SK-N-SH (cell line): ENCODE results near the gene TMX4. TPM values are rescaled to one million over a fixed set of nuclear protein-coding genes. Genes with fewer than 3 reads are reported as not detected.
A peak's percentile ranks its signal among the peaks of the same experiment; 100 is the strongest.

Experiments
- CTCF ChIA-PET: fragments of 300-600, 350-600 bp; formaldehyde crosslinking; extraction: SDS; loops from one replicate; lab custom pipeline; 2021; lab: Yijun Ruan, JAX
- POLR2A ChIA-PET: fragments of 350-600 bp; sonication (Branson Sonifier 250); formaldehyde crosslinking; extraction: SDS; loops from one replicate; lab custom pipeline; 2020; ENCODE audit warnings: antibody characterized with exemption, inconsistent platforms; lab: Yijun Ruan, JAX
- DNase-seq: peaks from one replicate; pipeline ENCODE4 v3.0.0; 2012
- H2AFZ ChIP-seq: fragments of 200-600 bp; sonication (generic); 2 replicates; pipeline ENCODE4 v1.8.1; 2016; ENCODE audit warnings: antibody characterized with exemption, mild to moderate bottlenecking, low read depth
- H3F3A ChIP-seq: fragments of 200-600 bp; sonication (generic); replicated peaks from 2 replicates; pipeline ENCODE3; 2016; ENCODE audit warnings: antibody characterized with exemption, mild to moderate bottlenecking; ENCODE audit not compliant: insufficient read depth
- H3K27ac ChIP-seq, 2 experiments: fragments of 200-500 bp in 1 of 2; fragments of 200-600 bp in 1 of 2; sonication (Bioruptor generic) in 1 of 2; sonication (generic), shearing (Covaris generic) in 1 of 2; 2 replicates each; pipeline versions ENCODE4 v1.5.1 to v1.6.1; 2014 to 2016; ENCODE audit warnings: low read depth in 2 of 2, inconsistent platforms in 1 of 2, low read length in 1 of 2, mild to moderate bottlenecking in 1 of 2, mixed read lengths in 1 of 2
- H3K27me3 ChIP-seq: fragments of 200-600 bp; sonication (generic), shearing (Covaris generic); 2 replicates; pipeline ENCODE4 v1.6.1; 2016; ENCODE audit warnings: mixed run types; ENCODE audit not compliant: insufficient read depth
- H3K36me3 ChIP-seq, 2 experiments: fragments of 200-500 bp in 1 of 2; fragments of 200-600 bp in 1 of 2; sonication (Bioruptor generic) in 1 of 2; sonication (generic) in 1 of 2; replicated peaks in 1 of 2; 2 replicates each; pipeline versions ENCODE3 to v1.5.1; 2014 to 2016; ENCODE audit warnings: low read length in 1 of 2, mild to moderate bottlenecking in 1 of 2; ENCODE audit not compliant: insufficient read depth in 2 of 2, control insufficient read depth in 1 of 2
- H3K4me1 ChIP-seq, 2 experiments: fragments of 200-500 bp in 1 of 2; fragments of 200-600 bp in 1 of 2; sonication (Bioruptor generic) in 1 of 2; sonication (generic), shearing (Covaris generic) in 1 of 2; 2 replicates each; pipeline versions ENCODE4 v1.5.1 to v1.6.1; 2014 to 2016; ENCODE audit warnings: low read depth in 1 of 2, low read length in 1 of 2, mixed run types in 1 of 2; ENCODE audit not compliant: insufficient read depth in 2 of 2, control insufficient read depth in 1 of 2
- H3K4me2 ChIP-seq: fragments of 200-600 bp; sonication (generic), shearing (Covaris generic); 2 replicates; pipeline ENCODE4 v1.6.1; 2017; ENCODE audit warnings: mixed run types
- H3K4me3 ChIP-seq, 2 experiments: fragments of 200-500 bp in 1 of 2; fragments of 200-600 bp in 1 of 2; sonication (Bioruptor generic) in 1 of 2; sonication (generic), shearing (Covaris generic) in 1 of 2; 2 replicates each; pipeline versions ENCODE4 v1.5.1 to v1.8.1; 2014 to 2016; ENCODE audit warnings: low read depth in 2 of 2, inconsistent platforms in 1 of 2, low read length in 1 of 2, mild to moderate bottlenecking in 1 of 2, mixed read lengths in 1 of 2, moderate library complexity in 1 of 2
- H3K79me2 ChIP-seq: fragments of 200-600 bp; sonication (generic); 2 replicates; pipeline ENCODE4 v1.8.1; 2017; ENCODE audit warnings: mild to moderate bottlenecking; ENCODE audit not compliant: insufficient read depth
- H3K9ac ChIP-seq: fragments of 200-600 bp; sonication (generic); 2 replicates; pipeline ENCODE4 v1.6.1; 2017; ENCODE audit warnings: mixed run types
- H3K9me2 ChIP-seq: fragments of 200-600 bp; sonication (generic); 2 replicates; pipeline ENCODE4 v1.6.1; 2017; ENCODE audit warnings: mixed run types
- H3K9me3 ChIP-seq: fragments of 200-600 bp; sonication (generic); 2 replicates; pipeline ENCODE4 v1.6.1; 2017; ENCODE audit warnings: mixed run types, mild to moderate bottlenecking, moderate library complexity
- H4K20me1 ChIP-seq: fragments of 200-600 bp; sonication (generic); 2 replicates; pipeline ENCODE4 v1.6.1; 2017; ENCODE audit warnings: mild to moderate bottlenecking, mixed run types; ENCODE audit not compliant: insufficient read depth
- CHD2 ChIP-seq: fragments of 150-350 bp; IDR thresholded peaks from 2 replicates; pipeline ENCODE4 v1.6.1; 2018; ENCODE audit warnings: low read length; ENCODE audit not compliant: partially characterized antibody
- ELF1 ChIP-seq: IDR thresholded peaks from 2 replicates; pipeline ENCODE4 v1.4.0; 2012
- EP300 ChIP-seq, 2 experiments: IDR thresholded peaks; 2 replicates each; pipeline versions ENCODE4 v1.4.0 to v1.6.1; 2012; ENCODE audit warnings: borderline replicate concordance in 1 of 2, low read depth in 1 of 2, low read length in 1 of 2
- EZH2phosphoT487 ChIP-seq: fragments of 200-600 bp; sonication (generic); IDR thresholded peaks from 2 replicates; pipeline ENCODE4 v1.6.1; 2017; ENCODE audit warnings: low read depth, mixed run types, mild to moderate bottlenecking, antibody characterized with exemption, moderate library complexity, borderline replicate concordance
- FOSL2 ChIP-seq: IDR thresholded peaks from 2 replicates; pipeline ENCODE4 v1.4.0; 2012; ENCODE audit warnings: low read depth, mild to moderate bottlenecking, moderate library complexity, borderline replicate concordance
- FOXJ3 ChIP-seq: sonication (generic); formaldehyde crosslinking; IDR thresholded peaks from 2 replicates; pipeline ENCODE4 v1.5.1; 2020; ENCODE audit warnings: mild to moderate bottlenecking, missing genetic modification reagents
- FOXM1 ChIP-seq: IDR thresholded peaks from 2 replicates; pipeline ENCODE4 v1.4.0; 2012; ENCODE audit warnings: low read depth, mild to moderate bottlenecking
- GABPA ChIP-seq: IDR thresholded peaks from 2 replicates; pipeline ENCODE4 v1.4.0; 2012; ENCODE audit warnings: low read depth, mild to moderate bottlenecking
- GATA2 ChIP-seq: sonication (generic); formaldehyde crosslinking; IDR thresholded peaks from 2 replicates; pipeline ENCODE4 v1.5.0; 2020; ENCODE audit warnings: mild to moderate bottlenecking, missing genetic modification reagents
- JUND ChIP-seq: IDR thresholded peaks from 2 replicates; pipeline ENCODE4 v1.4.0; 2012
- MEF2A ChIP-seq: IDR thresholded peaks from 2 replicates; pipeline ENCODE4 v1.4.0; 2012; ENCODE audit warnings: low read depth, borderline replicate concordance
- POLR2AphosphoS5 ChIP-seq: IDR thresholded peaks from 2 replicates; pipeline ENCODE4 v1.6.1; 2012; ENCODE audit warnings: low read depth, low read length
- RAD21 ChIP-seq: IDR thresholded peaks from 2 replicates; pipeline ENCODE4 v1.6.1; 2012; ENCODE audit warnings: mild to moderate bottlenecking, low read length
- RCOR1 ChIP-seq: fragments of 150-350 bp; IDR thresholded peaks from 2 replicates; pipeline ENCODE4 v1.6.1; 2017; ENCODE audit warnings: antibody characterized with exemption, low read length
- YY1 ChIP-seq: IDR thresholded peaks from 2 replicates; pipeline ENCODE4 v1.4.0; 2012; ENCODE audit warnings: low read depth, mild to moderate bottlenecking
- WGBS: methylation state at CpG from one replicate; pipeline ENCODE4 v1.1.6; 2017; ENCODE audit warnings: low lambda C conversion rate; 5-methylcytosine and 5-hydroxymethylcytosine counted together
- polyA plus RNA-seq, 3 experiments: library from polyadenylated mRNA; depleted of rRNA; stranded (reverse); fragments of >200 nt; gene quantifications; 2 replicates each; pipeline ENCODE4 v1.2.3, GENCODE V29; 2012
- TF ChIP-seq, protein P1 (sequence below): fragments of 150-350 bp; IDR thresholded peaks from 2 replicates; pipeline ENCODE4 v1.6.1; 2016; ENCODE audit warnings: mild to moderate bottlenecking, low read depth, low read length
- TF ChIP-seq, protein P2 (sequence below): IDR thresholded peaks from 2 replicates; pipeline ENCODE4 v1.4.0; 2012; ENCODE audit warnings: low read depth, borderline replicate concordance
- TF ChIP-seq, protein P3 (sequence below): fragments of 150-350 bp; IDR thresholded peaks from 2 replicates; pipeline ENCODE4 v1.6.1; 2017; ENCODE audit warnings: antibody characterized with exemption, low read length, low read depth, borderline replicate concordance
- TF ChIP-seq, protein P4 (sequence below): fragments of 200-600 bp; sonication (generic); IDR thresholded peaks from 2 replicates; pipeline ENCODE4 v1.6.1; 2017; ENCODE audit warnings: antibody characterized with exemption, mild to moderate bottlenecking, moderate library complexity
- TF ChIP-seq, protein P5 (sequence below): IDR thresholded peaks from 2 replicates; pipeline ENCODE4 v1.4.0; 2012; ENCODE audit warnings: low read depth, borderline replicate concordance

Gene TMX4
- polyA plus RNA-seq, 1 of the 3 experiments (the other 2 are of a cell fraction): 10.9 TPM

DNA sequence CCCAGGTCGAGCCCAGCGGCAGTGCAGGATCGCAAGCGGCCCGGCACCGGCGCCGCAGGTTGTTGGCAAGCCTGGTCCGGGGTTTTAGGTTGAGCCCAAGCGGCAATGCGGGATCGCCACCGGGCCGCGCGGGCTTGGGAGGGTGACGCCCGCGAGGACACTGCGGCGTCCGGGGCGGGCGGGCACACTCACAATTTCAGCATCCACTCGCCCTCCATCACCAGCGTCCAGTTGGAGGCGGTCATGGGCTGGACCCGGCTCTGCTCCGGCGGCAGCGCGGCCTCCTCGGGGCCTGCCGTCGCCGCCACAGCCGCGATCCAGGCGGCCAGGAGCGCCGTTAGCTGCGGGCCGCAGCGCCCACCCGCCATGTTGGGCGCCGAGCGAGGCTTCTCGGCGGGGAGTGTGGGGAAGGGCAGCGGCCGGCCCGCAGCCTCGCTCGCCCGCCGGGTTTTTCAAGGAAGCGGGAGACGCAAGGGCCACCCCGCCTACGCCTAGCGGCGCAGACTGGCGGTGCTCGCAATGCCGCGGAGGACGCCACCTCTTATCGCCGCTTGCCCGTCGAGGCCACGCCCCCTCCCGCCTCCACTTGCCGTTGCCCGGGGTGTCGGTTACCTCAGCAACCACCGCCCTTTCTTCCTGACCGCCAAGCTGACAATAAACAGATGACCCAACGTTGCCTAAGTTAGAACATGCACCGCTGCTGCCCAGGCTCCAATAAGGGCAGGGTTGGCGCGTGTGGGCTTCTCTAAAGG, at the start of gene TMX4 (continued):
- TF ChIP-seq, protein P1, sequence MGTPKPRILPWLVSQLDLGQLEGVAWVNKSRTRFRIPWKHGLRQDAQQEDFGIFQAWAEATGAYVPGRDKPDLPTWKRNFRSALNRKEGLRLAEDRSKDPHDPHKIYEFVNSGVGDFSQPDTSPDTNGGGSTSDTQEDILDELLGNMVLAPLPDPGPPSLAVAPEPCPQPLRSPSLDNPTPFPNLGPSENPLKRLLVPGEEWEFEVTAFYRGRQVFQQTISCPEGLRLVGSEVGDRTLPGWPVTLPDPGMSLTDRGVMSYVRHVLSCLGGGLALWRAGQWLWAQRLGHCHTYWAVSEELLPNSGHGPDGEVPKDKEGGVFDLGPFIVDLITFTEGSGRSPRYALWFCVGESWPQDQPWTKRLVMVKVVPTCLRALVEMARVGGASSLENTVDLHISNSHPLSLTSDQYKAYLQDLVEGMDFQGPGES: no peak
- peak; percentile 71 for TF ChIP-seq GATA2 (CRISPR knock-in tag)
- TF ChIP-seq, protein P2, sequence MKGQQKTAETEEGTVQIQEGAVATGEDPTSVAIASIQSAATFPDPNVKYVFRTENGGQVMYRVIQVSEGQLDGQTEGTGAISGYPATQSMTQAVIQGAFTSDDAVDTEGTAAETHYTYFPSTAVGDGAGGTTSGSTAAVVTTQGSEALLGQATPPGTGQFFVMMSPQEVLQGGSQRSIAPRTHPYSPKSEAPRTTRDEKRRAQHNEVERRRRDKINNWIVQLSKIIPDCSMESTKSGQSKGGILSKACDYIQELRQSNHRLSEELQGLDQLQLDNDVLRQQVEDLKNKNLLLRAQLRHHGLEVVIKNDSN: no peak
- no peak for TF ChIP-seq GABPA
- TF ChIP-seq, protein P3, sequence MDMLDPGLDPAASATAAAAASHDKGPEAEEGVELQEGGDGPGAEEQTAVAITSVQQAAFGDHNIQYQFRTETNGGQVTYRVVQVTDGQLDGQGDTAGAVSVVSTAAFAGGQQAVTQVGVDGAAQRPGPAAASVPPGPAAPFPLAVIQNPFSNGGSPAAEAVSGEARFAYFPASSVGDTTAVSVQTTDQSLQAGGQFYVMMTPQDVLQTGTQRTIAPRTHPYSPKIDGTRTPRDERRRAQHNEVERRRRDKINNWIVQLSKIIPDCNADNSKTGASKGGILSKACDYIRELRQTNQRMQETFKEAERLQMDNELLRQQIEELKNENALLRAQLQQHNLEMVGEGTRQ: no peak
- no peak for TF ChIP-seq EZH2phosphoT487
- TF ChIP-seq EP300 (IDR thresholded peaks at IDR 0.05; ENCODE audit: borderline replicate concordance in 1 of 2, low read depth in 1 of 2, low read length in 1 of 2): peak; percentile 5 to 77; a peak in 2 of 4 replicates
- TF ChIP-seq JUND: no peak
- TF ChIP-seq YY1: peak; percentile 78
- no peak for TF ChIP-seq ELF1
- TF ChIP-seq, all 33 proteins: peak for 15

DNA sequence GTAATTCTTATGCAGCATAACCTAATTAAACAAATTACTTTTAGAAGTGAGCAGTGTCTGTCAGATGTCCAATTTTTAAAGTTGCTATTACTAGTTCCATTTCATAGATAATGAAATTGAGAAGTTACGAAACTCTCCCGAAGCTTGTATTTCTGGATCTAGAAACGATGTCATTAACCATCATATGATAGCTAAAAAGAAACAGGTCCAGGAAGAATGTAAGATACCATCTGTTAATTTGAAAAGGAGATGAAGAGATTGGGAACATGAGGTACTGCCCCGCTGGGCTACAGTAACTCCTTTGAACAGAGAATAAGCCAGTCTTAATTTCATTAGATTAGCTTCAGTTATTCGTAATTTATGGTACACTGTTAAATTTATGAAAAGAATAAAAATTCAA, 47.5 kb upstream of the TMX4 start:
- ChIA-PET POLR2A (no interaction called here), CTCF (interaction anchor here (0.7 to 2.9 kb wide), 7 partner anchors 9 to 1069 kb away, joined by 3 to 9 read pairs (median 4); no protein-coding TSS in a partner anchor)
- WGBS: 12% methylated on average over 5 of the region's 5 CpGs
- TF ChIP-seq RCOR1 (peak; percentile 53; the same call in 1 of the 2 replicates), JUND (peak; percentile 56), FOXJ3 (CRISPR knock-in tag) (no peak), YY1 (no peak), ELF1 (no peak), RAD21 (no peak), POLR2AphosphoS5 (peak; percentile 57), MEF2A (no peak), FOSL2 (no peak), FOXM1 (peak; percentile 69; the same call in 1 of the 2 replicates), CHD2 (peak; percentile 22)
- TF ChIP-seq, protein P4, sequence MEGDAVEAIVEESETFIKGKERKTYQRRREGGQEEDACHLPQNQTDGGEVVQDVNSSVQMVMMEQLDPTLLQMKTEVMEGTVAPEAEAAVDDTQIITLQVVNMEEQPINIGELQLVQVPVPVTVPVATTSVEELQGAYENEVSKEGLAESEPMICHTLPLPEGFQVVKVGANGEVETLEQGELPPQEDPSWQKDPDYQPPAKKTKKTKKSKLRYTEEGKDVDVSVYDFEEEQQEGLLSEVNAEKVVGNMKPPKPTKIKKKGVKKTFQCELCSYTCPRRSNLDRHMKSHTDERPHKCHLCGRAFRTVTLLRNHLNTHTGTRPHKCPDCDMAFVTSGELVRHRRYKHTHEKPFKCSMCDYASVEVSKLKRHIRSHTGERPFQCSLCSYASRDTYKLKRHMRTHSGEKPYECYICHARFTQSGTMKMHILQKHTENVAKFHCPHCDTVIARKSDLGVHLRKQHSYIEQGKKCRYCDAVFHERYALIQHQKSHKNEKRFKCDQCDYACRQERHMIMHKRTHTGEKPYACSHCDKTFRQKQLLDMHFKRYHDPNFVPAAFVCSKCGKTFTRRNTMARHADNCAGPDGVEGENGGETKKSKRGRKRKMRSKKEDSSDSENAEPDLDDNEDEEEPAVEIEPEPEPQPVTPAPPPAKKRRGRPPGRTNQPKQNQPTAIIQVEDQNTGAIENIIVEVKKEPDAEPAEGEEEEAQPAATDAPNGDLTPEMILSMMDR: no peak
- TF ChIP-seq, protein P5, sequence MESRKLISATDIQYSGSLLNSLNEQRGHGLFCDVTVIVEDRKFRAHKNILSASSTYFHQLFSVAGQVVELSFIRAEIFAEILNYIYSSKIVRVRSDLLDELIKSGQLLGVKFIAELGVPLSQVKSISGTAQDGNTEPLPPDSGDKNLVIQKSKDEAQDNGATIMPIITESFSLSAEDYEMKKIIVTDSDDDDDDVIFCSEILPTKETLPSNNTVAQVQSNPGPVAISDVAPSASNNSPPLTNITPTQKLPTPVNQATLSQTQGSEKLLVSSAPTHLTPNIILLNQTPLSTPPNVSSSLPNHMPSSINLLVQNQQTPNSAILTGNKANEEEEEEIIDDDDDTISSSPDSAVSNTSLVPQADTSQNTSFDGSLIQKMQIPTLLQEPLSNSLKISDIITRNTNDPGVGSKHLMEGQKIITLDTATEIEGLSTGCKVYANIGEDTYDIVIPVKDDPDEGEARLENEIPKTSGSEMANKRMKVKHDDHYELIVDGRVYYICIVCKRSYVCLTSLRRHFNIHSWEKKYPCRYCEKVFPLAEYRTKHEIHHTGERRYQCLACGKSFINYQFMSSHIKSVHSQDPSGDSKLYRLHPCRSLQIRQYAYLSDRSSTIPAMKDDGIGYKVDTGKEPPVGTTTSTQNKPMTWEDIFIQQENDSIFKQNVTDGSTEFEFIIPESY: no peak

More for the DNA sequence above, 47.5 kb upstream of the TMX4 start:
- no peak overlapping the region; a peak in 1 of 4 replicates for H3K4me3 ChIP-seq
- no peaks in the 10 kb centered on the region for H4K20me1 ChIP-seq
- DNase-seq: no peak
- no peak overlapping the region for H3K4me2 ChIP-seq
- H2AFZ ChIP-seq: 0 out of 2 replicates have a peak overlapping the region, but pooled peaks have one; percentile 3
- no peaks in the 10 kb centered on the region for H3K9me3 ChIP-seq
- peak overlapping the region; percentile 18 to 89; a peak in 2 of 4 replicates for H3K27ac ChIP-seq
- no peaks in the 10 kb centered on the region; a peak in 2 of 4 replicates for H3K4me1 ChIP-seq
- no peaks in the 10 kb centered on the region for H3K79me2 ChIP-seq
- H3K9me2 ChIP-seq: no peaks in the 10 kb centered on the region
- H3F3A ChIP-seq: no peaks in the 10 kb centered on the region
- H3K9ac ChIP-seq: no peak overlapping the region
- H3K27me3 ChIP-seq: no peaks in the 10 kb centered on the region
- no peaks in the 10 kb centered on the region for H3K36me3 ChIP-seq
